Amygdala (tissue), 56 donors: ENCODE results near the gene SKIC3.

Experiments used
- DNase-seq, 56 donors: peaks; one replicate each; lab custom pipeline; 2025; lab: John Stamatoyannopoulos, UW

The SKIC3 gene

DNA sequence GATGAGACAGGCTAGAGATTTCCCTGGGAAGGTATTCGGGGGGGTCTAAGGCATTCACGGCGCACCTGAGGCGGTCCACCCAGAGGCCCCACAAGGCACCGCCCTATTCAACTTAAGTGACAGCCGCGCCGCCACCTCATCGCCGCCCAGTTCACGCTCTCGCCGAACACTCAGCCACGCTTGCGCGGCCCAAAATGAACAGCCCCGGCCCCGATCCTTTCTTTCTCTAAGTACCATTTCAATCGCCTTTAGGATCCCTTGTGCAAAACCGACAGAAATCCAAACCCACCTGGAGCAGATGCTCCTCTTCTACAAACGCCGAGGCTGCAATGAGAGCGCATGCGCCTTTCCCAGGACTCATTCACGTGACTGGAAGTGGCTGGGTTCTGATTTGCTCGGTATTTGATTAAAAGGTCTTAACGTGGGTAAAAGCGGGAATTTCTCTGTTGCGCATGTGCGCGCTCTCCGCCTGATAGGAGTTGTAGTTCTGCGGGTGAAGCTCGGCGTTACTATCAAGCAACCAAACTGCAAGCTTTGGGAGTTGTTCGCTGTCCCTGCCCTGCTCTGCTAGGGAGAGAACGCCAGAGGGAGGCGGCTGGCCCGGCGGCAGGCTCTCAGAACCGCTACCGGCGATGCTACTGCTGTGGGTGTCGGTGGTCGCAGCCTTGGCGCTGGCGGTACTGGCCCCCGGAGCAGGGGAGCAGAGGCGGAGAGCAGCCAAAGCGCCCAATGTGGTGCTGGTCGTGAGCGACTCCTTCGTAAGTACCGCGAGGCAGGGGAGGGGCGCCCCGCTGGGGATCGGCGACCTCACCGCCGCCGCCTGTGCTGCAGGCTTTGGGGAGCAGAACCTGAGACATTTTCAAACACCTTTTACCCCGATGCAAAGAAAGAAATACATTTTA lies at the start of gene SKIC3, which contains the start of gene ARSK:
SKIC3 (minus strand) TSS at position 331 of the 902 bp plus-strand sequence. CDS start 7,827 bp downstream, outside the sequence.
ARSK (plus strand) TSS at position 455 of the 902 bp plus-strand sequence; CDS start at position 633, 178 bp downstream.
- DNase-seq = peak; percentile 75 to 98 (median 91)

DNA sequence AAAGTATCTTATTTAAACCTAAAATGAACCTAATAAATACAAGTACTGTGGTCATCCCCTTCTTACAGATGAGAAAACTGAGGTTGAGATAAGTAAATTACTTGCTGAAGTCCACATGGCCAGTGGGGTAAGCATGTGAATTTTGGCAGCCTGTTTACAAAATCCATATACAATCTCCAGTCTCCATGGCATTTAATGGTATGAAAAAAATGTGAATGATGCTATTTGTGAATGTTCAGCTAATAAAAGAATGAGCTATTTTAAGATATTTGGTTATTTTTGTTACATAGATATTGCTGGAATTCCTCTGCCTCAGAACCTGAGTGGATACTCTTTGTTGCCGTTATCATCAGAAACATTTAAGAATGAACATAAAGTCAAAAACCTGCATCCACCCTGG lies 45.8 kb upstream of the SKIC3 start:
- DNase-seq = no peak

GRCh38 chr5:95599252-95599651 lies 44.5 kb upstream of the SKIC3 start:
- no peak for DNase-seq

DNA sequence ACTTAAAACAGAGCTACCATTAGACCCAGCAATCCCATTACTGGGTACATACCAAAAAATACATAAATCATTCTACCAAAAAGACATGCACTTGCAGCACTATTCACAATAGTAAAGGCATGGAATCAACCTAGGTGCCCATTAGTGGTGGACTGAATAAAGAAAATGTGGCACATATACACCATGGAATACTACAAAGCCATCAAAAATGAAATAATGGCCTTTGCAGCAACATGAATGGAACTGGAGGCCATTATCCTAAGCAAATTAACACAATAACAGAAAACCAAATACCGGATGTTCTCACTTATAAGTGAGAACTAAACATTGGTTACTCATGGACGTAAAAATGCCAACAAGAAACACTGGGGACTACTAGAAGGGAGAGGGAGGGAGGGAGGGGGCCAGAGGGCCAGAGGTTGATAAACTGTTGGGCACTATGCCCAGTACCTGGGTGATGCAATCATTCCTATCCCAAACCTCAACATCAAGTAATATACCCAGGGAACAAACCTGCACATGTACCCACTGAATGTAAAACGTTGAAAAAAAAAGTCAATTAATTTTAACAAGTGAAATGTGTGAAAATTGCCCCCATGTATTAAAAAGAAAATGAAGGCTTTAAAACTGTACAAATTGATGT lies 40.6 kb upstream of the SKIC3 start:
- DNase-seq = no peak

DNA sequence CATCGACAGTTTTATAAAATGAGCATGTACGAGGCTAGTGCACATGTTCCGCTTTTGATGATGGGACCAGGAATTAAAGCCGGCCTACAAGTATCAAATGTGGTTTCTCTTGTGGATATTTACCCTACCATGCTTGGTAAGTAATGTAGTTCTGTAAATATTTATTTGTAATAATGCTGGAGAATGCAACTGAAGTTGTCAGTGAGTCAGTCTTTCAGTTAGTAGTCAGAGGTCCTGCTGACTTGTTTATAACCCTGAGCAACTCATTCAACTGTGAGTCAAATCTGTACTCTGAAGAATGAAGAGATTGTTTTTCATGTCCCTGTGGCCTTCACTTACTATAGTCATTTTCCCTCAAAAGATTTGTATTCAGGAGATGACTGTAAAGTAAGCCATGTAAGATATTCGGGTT lies 36.7 kb upstream of the SKIC3 start:
- DNase-seq = no peak

DNA sequence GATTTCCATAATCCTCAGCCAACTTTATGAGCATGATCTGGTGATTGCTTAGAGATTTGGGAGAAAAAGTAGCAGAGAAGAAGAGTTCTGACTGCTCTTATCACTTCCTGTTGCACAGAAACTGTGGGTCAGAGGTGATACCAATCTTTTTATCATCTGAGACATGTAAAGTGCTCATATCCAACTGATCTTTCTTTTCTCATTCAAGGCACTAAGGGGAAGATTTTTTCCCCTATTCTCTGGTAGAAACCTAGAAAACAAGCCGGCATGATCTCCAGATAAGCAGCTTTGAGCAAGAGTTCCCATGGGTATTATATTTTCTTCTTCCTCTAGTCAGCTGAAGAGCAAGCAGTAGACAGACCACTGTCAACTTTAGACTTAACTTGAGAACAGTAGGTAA lies 36.1 kb upstream of the SKIC3 start:
- DNase-seq = no peak

DNA sequence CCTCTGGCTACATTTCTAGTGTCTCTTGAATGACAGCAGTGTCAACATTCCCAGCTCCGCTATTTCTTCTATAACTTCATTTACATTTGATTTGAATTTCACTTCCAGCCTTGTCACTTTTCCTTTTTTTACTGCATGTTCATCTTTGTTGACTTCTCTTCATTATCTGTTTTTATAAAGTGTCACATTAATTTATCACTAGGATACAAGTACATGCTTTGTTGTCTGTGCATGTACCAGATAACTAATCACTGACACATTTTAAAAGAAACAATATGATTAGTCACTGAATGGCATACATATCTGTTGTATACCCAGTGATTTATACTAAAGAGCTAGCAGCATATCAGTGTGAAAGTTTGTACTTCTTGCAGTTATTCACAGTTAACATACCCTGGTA lies 29.2 kb upstream of the SKIC3 start:
- DNase-seq = no peak

DNA sequence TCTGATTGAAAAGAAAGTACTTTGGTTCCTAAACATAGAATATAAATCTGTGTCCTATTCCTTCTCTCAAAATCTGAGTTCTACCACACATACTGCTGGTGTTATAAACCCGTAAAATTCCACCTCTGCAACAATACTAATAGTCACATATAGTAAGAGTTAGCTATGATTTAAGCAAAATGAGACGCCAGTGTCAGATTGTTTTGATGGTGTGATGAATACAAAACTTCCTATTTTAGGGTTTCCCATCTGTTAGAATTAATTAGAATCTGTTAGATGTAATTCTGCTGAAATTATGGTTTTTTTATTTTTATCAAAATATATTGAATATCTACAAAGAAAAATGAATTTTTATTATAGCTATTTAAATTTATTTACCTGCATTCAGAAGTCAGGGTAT lies 26.8 kb upstream of the SKIC3 start:
- no peak for DNase-seq

- no peak for DNase-seq
Observed at GRCh38 chr5:95572016-95572415, 17.2 kb upstream of the SKIC3 start.

DNA sequence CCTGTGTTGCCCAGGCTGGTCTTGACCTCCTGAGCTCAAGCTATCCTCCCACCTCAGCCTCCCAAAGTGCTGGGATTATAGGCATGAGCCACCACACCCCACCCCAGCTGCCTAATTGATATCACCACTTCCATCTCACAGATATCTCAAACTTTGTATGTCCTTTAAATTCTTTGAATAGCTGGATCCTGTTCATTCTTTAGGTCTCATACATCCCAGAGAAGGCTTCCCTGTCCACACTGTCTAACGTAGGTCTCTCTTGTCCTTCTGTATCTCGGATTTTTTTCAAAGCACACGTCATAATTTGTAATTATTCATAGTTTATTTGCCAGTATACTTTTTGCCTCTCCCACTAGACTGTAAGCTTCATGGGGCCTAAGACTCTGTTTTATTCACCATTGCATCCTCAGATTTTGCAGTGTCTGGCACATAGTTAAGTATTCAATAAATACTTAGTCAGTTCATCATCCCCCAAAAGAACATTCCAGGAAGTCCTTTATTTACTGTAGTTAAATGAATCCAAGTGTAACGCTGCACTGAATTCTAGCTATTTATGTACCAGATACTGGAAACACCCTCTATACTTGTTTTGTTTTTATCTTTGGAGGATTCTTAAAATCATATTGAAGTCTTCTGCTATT lies 10.6 kb upstream of the SKIC3 start:
- DNase-seq = no peak

DNA sequence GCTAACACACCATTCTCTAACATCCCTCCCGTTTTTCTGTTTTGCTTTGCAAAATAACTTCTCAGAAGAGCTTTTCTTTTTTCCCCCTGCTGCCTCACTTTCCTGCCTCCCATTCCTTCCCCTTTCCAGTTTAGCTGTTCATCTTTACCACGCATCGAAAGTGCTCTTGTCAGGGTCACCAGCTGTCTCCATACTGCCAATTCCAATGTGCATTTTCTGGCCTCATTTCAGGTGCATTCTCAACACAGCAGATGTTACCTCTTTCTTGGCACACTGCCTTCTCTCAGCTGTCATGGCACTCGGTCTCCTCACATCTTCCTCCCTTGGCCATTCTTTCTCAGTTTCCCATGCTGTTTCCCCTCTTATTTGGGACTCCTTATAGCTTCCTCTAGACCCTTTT lies 9.7 kb upstream of the SKIC3 start:
- DNase-seq = no peak

DNA sequence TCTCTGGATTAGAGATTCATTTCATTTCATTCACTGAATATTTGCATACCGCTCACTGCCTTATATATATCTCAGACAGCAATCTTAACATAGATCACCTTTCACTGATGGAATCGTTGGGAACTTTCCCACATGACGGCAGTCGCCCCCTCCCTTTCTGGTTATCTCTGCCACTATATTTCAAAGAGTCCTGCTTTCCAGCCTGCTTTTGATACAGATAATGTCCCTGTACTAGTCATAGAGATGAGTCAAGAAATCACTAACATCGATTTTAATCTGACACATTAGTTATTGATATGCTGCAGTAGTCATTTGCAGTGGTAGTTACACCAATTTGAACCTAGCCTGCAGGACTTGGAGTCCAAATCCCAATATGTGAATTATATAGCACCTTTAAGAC lies 8.6 kb upstream of the SKIC3 start:
- no peak for DNase-seq

DNA sequence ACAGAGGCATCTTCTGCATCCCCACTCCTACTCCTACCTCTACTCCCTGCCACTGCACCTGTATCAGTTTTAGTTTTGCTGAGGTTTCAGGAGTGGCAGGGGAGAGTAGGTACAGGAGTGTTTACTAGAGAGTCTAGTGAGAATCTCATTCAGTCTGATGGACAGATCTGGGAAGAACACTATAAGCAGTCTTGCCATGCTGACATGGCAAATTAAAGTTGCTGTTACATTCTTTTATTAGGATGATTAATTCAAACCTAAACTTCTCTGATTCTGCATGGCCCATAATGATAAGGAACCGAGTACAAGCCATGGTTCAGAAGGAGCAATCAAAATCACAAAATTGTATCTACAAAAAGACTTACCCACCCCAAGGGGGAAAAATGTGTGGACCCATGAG lies 7.5 kb upstream of the SKIC3 start:
- DNase-seq = no peak

DNA sequence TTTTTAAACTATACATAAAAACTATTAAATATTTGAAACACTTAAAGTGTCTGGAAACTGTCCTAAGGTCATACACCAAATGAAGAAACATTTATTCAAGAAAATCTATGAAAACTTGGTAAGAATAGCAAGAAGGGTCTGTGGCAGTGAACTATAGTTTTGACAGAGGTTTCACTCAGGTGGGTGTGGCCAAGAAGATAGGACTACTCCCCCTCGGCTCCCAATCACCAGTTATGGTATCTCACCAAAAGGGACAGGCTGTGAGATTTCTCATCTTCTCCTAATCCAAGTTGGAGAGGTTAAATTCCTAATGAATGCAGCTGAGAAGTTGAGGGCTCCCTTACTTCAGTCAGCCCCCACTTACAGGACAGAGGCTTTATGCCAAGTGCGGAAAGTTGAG lies 3.1 kb upstream of the SKIC3 start:
- DNase-seq = no peak

DNA sequence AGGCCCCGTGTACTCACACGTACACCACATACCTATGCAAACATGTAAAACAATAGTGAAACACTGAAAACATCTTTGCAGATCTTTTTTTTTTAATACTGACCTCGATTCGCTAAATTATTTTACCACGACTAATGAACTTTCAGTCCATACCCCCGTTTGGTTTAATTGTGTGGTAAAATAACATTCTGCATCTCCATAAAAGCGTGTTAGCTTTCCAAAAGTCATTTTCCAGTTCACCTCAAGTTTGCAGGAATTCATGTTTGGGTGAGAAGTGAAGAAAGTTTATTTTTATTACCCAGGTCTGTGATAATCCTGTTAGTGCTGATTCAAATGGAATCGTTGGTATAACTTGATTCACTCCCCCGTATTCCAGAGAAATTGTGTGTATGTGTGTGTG lies 776 bp upstream of the SKIC3 start:
- DNase-seq = no peak

DNA sequence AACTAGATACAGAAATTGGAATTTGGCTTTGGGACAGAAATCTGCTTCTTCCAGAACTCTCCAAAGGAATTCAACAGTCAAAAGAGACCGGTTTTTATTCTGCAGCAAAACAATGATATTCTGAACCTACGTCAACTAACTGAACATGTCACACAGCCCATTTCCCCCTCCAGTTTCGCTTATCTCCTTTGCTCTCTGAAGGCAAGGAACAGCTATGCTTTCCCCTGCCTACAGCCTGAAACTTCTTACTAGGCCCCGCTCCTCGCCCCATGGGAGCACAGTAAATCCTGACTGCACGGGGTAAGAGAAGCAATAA lies 488 bp downstream of the SKIC3 start:
- peak in 1 of 56 donors; percentile 61 for DNase-seq

DNA sequence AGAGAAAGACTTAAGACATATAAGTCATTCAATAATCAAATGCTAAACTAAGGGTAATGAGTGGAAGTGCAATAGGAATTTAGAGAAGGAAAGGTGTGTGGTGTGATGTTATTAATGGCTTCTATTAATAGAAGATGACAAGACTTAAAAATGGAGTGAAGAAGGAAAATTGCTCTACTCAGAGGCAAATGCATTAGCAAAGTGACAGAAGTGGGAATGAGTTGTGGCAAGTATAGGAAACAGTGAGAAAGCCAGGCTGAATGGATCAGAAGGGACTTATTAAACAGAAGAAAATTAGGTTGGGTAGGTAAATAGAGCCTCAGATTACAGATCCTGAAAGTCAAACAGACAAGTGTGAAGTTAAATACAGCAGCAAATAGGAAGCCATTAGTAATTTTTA lies 5.7 kb downstream of the SKIC3 start:
- DNase-seq = no peak

DNA sequence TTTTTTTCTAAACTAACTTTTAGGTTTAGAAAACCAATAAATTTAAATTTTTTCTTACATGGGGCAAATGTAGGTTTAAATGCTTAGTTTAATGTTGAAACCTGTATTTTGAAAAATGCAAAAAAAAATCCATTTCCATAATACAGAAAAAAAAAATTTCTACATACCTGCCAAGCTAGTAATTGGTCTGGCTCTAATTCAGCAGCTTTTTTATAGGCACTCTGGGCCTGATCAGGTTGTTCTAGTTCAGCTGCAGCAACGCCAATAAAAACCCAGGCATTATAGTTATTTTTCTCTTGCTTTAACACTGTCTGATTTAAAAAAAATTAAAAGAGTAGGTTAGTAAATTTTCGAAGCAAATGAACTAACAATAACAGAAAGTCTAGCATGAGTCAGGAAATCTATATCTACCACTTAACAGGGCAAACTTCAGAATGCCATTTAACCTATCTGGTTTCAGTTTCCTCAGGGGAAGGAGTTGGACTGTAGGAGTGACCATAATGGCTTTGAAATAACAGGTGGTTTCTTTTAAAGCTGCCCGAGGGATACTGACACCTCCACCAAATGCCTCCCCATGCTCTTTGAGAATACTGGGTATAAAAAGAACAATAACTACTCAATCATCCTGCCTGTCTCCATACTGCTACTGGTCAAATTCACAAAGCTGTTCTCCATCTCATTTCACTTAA lies 11.6 kb downstream of the SKIC3 start:
- no peak for DNase-seq

DNA sequence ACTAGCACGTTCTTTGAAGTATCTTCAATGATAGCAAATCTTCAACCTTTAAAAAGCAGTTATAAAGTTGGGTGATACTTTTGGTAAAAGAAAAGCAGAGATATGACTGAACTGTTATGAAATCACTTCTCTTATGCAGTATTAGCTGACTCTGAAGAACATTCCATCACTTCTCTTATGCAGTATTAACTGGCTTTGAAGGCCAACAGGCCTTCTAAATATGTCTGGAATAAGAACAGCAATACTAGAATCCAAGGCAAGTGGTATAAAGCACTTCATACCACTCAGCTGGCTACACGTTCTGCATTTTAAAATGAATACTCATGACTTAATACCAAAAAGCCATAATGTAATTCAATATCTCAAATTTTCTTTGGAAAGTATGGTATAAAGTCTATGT lies 17.3 kb downstream of the SKIC3 start:
- no peak for DNase-seq

- DNase-seq = no peak
Observed at GRCh38 chr5:95533761-95534160, 21.0 kb downstream of the SKIC3 start.

- DNase-seq = no peak
Observed at GRCh38 chr5:95533106-95533505, 21.7 kb downstream of the SKIC3 start.
